SK-N-SH (cell line): ENCODE results near the gene EEF1G. TPM values are rescaled to one million over a fixed set of nuclear protein-coding genes. Genes with fewer than 3 reads are reported as not detected.
A peak's percentile ranks its signal among the peaks of the same experiment; 100 is the strongest.

Source experiments
- CHD2 ChIP-seq: fragments of 150-350 bp; IDR thresholded peaks from 2 replicates; pipeline ENCODE4 v1.6.1; 2018; ENCODE audit warnings: low read length; ENCODE audit not compliant: partially characterized antibody
- CTCF ChIP-seq: fragments of 200-600 bp; sonication (generic); IDR thresholded peaks from 2 replicates; pipeline ENCODE4 v1.6.1; 2017; ENCODE audit warnings: antibody characterized with exemption, mild to moderate bottlenecking, moderate library complexity
- ELF1 ChIP-seq: IDR thresholded peaks from 2 replicates; pipeline ENCODE4 v1.4.0; 2012
- EP300 ChIP-seq, 2 experiments: IDR thresholded peaks; 2 replicates each; pipeline versions ENCODE4 v1.4.0 to v1.6.1; 2012; ENCODE audit warnings: borderline replicate concordance in 1 of 2, low read depth in 1 of 2, low read length in 1 of 2
- EZH2phosphoT487 ChIP-seq: fragments of 200-600 bp; sonication (generic); IDR thresholded peaks from 2 replicates; pipeline ENCODE4 v1.6.1; 2017; ENCODE audit warnings: low read depth, mixed run types, mild to moderate bottlenecking, antibody characterized with exemption, moderate library complexity, borderline replicate concordance
- FOXJ3 ChIP-seq: sonication (generic); formaldehyde crosslinking; IDR thresholded peaks from 2 replicates; pipeline ENCODE4 v1.5.1; 2020; ENCODE audit warnings: mild to moderate bottlenecking, missing genetic modification reagents
- FOXM1 ChIP-seq: IDR thresholded peaks from 2 replicates; pipeline ENCODE4 v1.4.0; 2012; ENCODE audit warnings: low read depth, mild to moderate bottlenecking
- GABPA ChIP-seq: IDR thresholded peaks from 2 replicates; pipeline ENCODE4 v1.4.0; 2012; ENCODE audit warnings: low read depth, mild to moderate bottlenecking
- MAX ChIP-seq: IDR thresholded peaks from 2 replicates; pipeline ENCODE4 v1.4.0; 2012; ENCODE audit warnings: low read depth
- MXI1 ChIP-seq: IDR thresholded peaks from 2 replicates; pipeline ENCODE4 v1.6.1; 2012; ENCODE audit warnings: mild to moderate bottlenecking, low read depth, low read length, improper control_type of control experiment
- NFIC ChIP-seq: IDR thresholded peaks from 2 replicates; pipeline ENCODE4 v1.4.0; 2012; ENCODE audit warnings: borderline replicate concordance
- NRF1 ChIP-seq: IDR thresholded peaks from 2 replicates; pipeline ENCODE4 v1.6.1; 2012; ENCODE audit warnings: low read depth, mild to moderate bottlenecking, low read length
- POLR2AphosphoS5 ChIP-seq: IDR thresholded peaks from 2 replicates; pipeline ENCODE4 v1.6.1; 2012; ENCODE audit warnings: low read depth, low read length
- RAD21 ChIP-seq: IDR thresholded peaks from 2 replicates; pipeline ENCODE4 v1.6.1; 2012; ENCODE audit warnings: mild to moderate bottlenecking, low read length
- RCOR1 ChIP-seq: fragments of 150-350 bp; IDR thresholded peaks from 2 replicates; pipeline ENCODE4 v1.6.1; 2017; ENCODE audit warnings: antibody characterized with exemption, low read length
- RFX5 ChIP-seq: IDR thresholded peaks from 2 replicates; pipeline ENCODE4 v1.6.1; 2012; ENCODE audit warnings: mild to moderate bottlenecking, improper control_type of control experiment, low read length
- SMC3 ChIP-seq: IDR thresholded peaks from 2 replicates; pipeline ENCODE4 v1.6.1; 2012; ENCODE audit warnings: low read depth, low read length, improper control_type of control experiment
- TAF1 ChIP-seq: IDR thresholded peaks from 2 replicates; pipeline ENCODE4 v1.6.1; 2012; ENCODE audit warnings: low read depth, mild to moderate bottlenecking, low read length, moderate library complexity, borderline replicate concordance
- TCF12 ChIP-seq: IDR thresholded peaks from 2 replicates; pipeline ENCODE4 v1.4.0; 2012
- TEAD4 ChIP-seq: IDR thresholded peaks from 2 replicates; pipeline ENCODE4 v1.4.0; 2012; ENCODE audit warnings: mild to moderate bottlenecking, borderline replicate concordance; ENCODE audit not compliant: insufficient read depth
- USF1 ChIP-seq: IDR thresholded peaks from 2 replicates; pipeline ENCODE4 v1.4.0; 2012; ENCODE audit warnings: low read depth, borderline replicate concordance
- polyA plus RNA-seq, 3 experiments: library from polyadenylated mRNA; depleted of rRNA; stranded (reverse); fragments of >200 nt; gene quantifications; 2 replicates each; pipeline ENCODE4 v1.2.3, GENCODE V29; 2012
- TF ChIP-seq, protein P1 (sequence below): IDR thresholded peaks from 2 replicates; pipeline ENCODE4; 2012
- TF ChIP-seq, protein P2 (sequence below): IDR thresholded peaks from 2 replicates; pipeline ENCODE4 v1.4.0; 2012; ENCODE audit warnings: low read depth, borderline replicate concordance
- TF ChIP-seq, protein P3 (sequence below): fragments of 150-350 bp; IDR thresholded peaks from 2 replicates; pipeline ENCODE4 v1.6.1; 2016; ENCODE audit warnings: mild to moderate bottlenecking, low read depth, low read length

The EEF1G gene
- polyA plus RNA-seq, 1 of the 3 experiments (the other 2 are of a cell fraction), result 1,853 TPM

GRCh38 chr11:62545437-62546243, 28.1 kb downstream of the EEF1G start (continued):
- TF ChIP-seq NFIC (peak; percentile 100), FOXJ3 (CRISPR knock-in tag) (no peak), FOXM1 (peak; percentile 56; the same call in 1 of the 2 replicates), MXI1 (0 out of 2 replicates have a peak, but pooled peaks have one; percentile 43), TCF12 (peak; percentile 96), RAD21 (0 out of 2 replicates have a peak, but pooled peaks have one; percentile 26), USF1 (no peak), RFX5 (0 out of 2 replicates have a peak, but pooled peaks have one; percentile 35), GABPA (0 out of 2 replicates have a peak, but pooled peaks have one; percentile 21), NRF1 (peak; percentile 34; the same call in 1 of the 2 replicates), TAF1 (peak; percentile 54), EZH2phosphoT487 (no peak), TEAD4 (peak; percentile 95), MAX (peak; percentile 67), SMC3 (no peak), RCOR1 (no peak; the same call in 1 of the 2 replicates), EP300 (IDR thresholded peaks at IDR 0.05; ENCODE audit: borderline replicate concordance in 1 of 2, low read depth in 1 of 2, low read length in 1 of 2) (peak; percentile 63 to 94; a peak in 2 of 4 replicates), CHD2 (no peak), CTCF (no peak; the same call in 1 of the 2 replicates), ELF1 (peak; percentile 23; the same call in 1 of the 2 replicates), POLR2AphosphoS5 (peak; percentile 57; the same call in 1 of the 2 replicates)
- TF ChIP-seq, protein P1, sequence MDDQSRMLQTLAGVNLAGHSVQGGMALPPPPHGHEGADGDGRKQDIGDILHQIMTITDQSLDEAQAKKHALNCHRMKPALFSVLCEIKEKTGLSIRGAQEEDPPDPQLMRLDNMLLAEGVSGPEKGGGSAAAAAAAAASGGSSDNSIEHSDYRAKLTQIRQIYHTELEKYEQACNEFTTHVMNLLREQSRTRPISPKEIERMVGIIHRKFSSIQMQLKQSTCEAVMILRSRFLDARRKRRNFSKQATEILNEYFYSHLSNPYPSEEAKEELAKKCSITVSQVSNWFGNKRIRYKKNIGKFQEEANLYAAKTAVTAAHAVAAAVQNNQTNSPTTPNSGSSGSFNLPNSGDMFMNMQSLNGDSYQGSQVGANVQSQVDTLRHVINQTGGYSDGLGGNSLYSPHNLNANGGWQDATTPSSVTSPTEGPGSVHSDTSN, result peak; percentile 71
- TF ChIP-seq, protein P2, sequence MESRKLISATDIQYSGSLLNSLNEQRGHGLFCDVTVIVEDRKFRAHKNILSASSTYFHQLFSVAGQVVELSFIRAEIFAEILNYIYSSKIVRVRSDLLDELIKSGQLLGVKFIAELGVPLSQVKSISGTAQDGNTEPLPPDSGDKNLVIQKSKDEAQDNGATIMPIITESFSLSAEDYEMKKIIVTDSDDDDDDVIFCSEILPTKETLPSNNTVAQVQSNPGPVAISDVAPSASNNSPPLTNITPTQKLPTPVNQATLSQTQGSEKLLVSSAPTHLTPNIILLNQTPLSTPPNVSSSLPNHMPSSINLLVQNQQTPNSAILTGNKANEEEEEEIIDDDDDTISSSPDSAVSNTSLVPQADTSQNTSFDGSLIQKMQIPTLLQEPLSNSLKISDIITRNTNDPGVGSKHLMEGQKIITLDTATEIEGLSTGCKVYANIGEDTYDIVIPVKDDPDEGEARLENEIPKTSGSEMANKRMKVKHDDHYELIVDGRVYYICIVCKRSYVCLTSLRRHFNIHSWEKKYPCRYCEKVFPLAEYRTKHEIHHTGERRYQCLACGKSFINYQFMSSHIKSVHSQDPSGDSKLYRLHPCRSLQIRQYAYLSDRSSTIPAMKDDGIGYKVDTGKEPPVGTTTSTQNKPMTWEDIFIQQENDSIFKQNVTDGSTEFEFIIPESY, result 0 out of 2 replicates have a peak, but pooled peaks have one; percentile 54
- TF ChIP-seq, protein P3, sequence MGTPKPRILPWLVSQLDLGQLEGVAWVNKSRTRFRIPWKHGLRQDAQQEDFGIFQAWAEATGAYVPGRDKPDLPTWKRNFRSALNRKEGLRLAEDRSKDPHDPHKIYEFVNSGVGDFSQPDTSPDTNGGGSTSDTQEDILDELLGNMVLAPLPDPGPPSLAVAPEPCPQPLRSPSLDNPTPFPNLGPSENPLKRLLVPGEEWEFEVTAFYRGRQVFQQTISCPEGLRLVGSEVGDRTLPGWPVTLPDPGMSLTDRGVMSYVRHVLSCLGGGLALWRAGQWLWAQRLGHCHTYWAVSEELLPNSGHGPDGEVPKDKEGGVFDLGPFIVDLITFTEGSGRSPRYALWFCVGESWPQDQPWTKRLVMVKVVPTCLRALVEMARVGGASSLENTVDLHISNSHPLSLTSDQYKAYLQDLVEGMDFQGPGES, result no peak
